Gastrocnemius medialis (tissue), 4 donors: Measurements from ENCODE around the gene TRMT44. TPM values are rescaled to one million over a fixed set of nuclear protein-coding genes. Genes with fewer than 3 reads are reported as not detected.

Experiments used
- ATAC-seq, 2 donors: fragments of 150-250 bp; one replicate each; pipeline ENCODE4 v1.9.1; 2016
- DNase-seq, 2 donors: peaks; one replicate each; pipeline ENCODE4 v3.0.0-alpha.2; 2019
- H3K27ac ChIP-seq, 4 donors: fragments of 200-600 bp; sonication (generic); 1 replicate in 1 of 4; 2 replicates in 3 of 4; pipeline ENCODE4 v1.5.1; 2016 to 2018; ENCODE audit warnings: mild to moderate bottlenecking in 2 of 4, moderate library complexity in 1 of 4
- H3K27me3 ChIP-seq, 3 donors: fragments of 200-600 bp; sonication (generic) in 2 of 3; 1 replicate in 1 of 3; 2 replicates in 2 of 3; pipeline versions ENCODE4 v1.5.1 to v1.6.0; 2016 to 2019; ENCODE audit warnings: mild to moderate bottlenecking in 1 of 3, moderate library complexity in 1 of 3
- H3K36me3 ChIP-seq, 2 donors: fragments of 200-600 bp; sonication (generic) in 1 of 2; one replicate each; pipeline ENCODE4 v1.5.1; 2017 to 2018
- H3K4me1 ChIP-seq, 2 donors: fragments of 200-600 bp; sonication (generic) in 1 of 2; one replicate each; pipeline ENCODE4 v1.5.1; 2016 to 2017; ENCODE audit warnings: mild to moderate bottlenecking in 2 of 2
- H3K4me3 ChIP-seq, 4 donors: fragments of 200-600 bp; sonication (generic) in 3 of 4; 1 replicate in 1 of 4; 2 replicates in 3 of 4; pipeline ENCODE4 v1.5.1; 2016 to 2019; ENCODE audit warnings: mild to moderate bottlenecking in 2 of 4
- H3K9me3 ChIP-seq, 3 donors: fragments of 200-600 bp; sonication (generic) in 2 of 3; 1 replicate in 1 of 3; 2 replicates in 2 of 3; pipeline ENCODE4 v1.5.1; 2016 to 2019
- POLR2A ChIP-seq, 2 donors: fragments of 450-650 bp; IDR thresholded peaks; one replicate each; pipeline ENCODE4 v1.6.1; 2017; ENCODE audit warnings: antibody characterized with exemption in 2 of 2, mild to moderate bottlenecking in 2 of 2, moderate library complexity in 2 of 2
- in situ Hi-C, 4 donors: fragments of 200-750 bp; cut with MboI; loops; one replicate each; pipeline versions ENCODE4 v1.15.0 to v1.8.0; 2017; ENCODE audit warnings: low sequenced_read_pairs in 4 of 4
- intact Hi-C: fragments of 100-400 bp; cut with DNase I; formaldehyde crosslinking; loops from one replicate; pipeline ENCODE4 v1.15.1; 2023; ENCODE audit warnings: low total_unique reads
- total RNA-seq, 4 donors: library from RNA; depleted of rRNA; stranded (reverse); fragments of >200 nt; gene quantifications; one replicate each; pipeline versions ENCODE4 v1.1.0 to v1.2.3, GENCODE V29; 2016
- TF ChIP-seq, protein P1 (sequence below), 5 experiments: fragments of 450-650 bp in 3 of 5; fragments of 200-600 bp in 2 of 5; sonication (generic) in 2 of 5; IDR thresholded peaks in 4 of 5; conservative IDR thresholded peaks in 1 of 5; 1 replicate in 4 of 5; 2 replicates in 1 of 5; pipeline ENCODE4 v1.5.1; 2016 to 2019; ENCODE audit warnings: antibody characterized with exemption in 5 of 5, mild to moderate bottlenecking in 3 of 5, moderate library complexity in 3 of 5

TRMT44 gene
- total RNA-seq, 4 donors from 2014 or later: 7.5 to 16.4 (median 10.2) TPM

DNA sequence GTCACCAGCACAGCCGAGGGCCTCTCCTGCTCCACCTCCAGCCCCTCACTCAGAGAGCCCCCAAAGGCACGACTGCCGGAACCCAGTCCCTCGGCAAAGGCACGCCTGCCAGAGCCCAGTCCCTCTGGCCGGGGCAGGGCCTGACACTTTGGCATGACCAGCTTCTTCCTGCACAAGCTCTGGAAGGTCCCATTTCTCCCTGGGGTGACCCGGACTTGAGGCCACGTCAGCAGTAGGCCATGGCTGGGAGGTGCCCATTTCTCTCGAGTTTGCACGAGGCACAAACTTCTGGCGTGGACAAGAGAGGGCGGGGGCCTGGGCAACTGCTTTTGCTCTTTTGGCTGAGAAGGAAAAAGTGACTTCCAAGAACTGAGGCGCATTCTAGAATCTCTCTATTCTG lies 77.4 kb downstream of the TRMT44 start:
- in situ Hi-C loops: no loop called here
- no peak overlapping the region for H3K27ac ChIP-seq
- ATAC-seq (no peak), DNase-seq (no peak)
- TF ChIP-seq, protein P1, sequence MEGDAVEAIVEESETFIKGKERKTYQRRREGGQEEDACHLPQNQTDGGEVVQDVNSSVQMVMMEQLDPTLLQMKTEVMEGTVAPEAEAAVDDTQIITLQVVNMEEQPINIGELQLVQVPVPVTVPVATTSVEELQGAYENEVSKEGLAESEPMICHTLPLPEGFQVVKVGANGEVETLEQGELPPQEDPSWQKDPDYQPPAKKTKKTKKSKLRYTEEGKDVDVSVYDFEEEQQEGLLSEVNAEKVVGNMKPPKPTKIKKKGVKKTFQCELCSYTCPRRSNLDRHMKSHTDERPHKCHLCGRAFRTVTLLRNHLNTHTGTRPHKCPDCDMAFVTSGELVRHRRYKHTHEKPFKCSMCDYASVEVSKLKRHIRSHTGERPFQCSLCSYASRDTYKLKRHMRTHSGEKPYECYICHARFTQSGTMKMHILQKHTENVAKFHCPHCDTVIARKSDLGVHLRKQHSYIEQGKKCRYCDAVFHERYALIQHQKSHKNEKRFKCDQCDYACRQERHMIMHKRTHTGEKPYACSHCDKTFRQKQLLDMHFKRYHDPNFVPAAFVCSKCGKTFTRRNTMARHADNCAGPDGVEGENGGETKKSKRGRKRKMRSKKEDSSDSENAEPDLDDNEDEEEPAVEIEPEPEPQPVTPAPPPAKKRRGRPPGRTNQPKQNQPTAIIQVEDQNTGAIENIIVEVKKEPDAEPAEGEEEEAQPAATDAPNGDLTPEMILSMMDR (IDR thresholded peaks at IDR 0.05 in 4 of 5, conservative IDR thresholded peaks at IDR 0.05 in 1 of 5): no peak
- no peak for TF ChIP-seq POLR2A (IDR thresholded peaks at IDR 0.05)
- H3K36me3 ChIP-seq: no peaks in the 10 kb centered on the region
- H3K9me3 ChIP-seq: no peaks in the 10 kb centered on the region
- peaks cover 0 to 6% (median 0%) of the 10 kb centered on the region in 3 donors for H3K27me3 ChIP-seq
- H3K4me1 ChIP-seq: no peaks in the 10 kb centered on the region
- no peak overlapping the region for H3K4me3 ChIP-seq
- intact Hi-C loops: no loop called here

DNA sequence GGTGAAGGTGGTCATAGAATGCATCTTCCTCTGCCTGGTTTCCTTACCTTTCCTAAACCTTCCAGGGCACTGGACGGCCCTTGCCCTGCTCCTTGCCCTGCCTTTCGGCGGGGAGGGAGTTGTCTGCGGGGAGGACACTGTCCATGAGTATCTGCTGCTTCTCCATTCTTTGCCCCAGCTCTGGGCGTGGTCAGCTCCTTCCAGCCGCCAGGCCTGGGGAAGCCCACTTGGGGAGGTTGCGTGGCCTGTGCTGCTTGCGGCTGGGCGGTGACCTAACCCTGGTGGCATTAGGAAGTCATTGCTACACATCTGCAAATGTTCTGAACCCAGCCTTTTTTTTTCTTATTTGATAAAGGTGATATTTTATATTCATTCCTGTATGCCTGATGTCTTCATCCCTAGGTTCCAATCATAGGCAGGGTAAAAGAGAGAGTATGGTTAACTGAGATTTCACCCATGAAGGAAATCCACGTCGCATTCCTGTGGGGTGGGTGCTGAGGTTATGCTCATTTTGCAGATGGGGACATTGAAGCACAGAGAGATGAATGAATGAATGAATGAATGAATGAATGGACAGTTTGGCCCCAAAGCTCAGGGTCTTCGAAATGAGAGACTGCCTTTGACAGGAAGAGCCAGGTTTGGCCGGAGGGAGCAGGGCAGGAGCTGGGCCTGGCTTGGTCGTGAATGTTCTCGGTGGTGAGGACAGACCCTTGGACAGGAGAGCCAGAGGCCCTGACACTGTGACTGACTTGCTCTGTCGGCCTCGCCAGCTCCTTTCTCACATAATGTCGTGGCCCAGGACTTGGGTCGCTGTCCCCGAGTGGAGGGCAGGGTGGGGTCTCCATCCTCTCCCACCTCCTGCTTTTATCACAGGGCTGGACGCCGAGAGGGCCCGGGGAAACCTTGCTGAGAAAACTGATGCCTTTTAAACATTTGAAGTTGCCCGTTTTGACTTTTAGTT lies 81.9 kb downstream of the TRMT44 start:
- H3K36me3 ChIP-seq: no peaks in the 10 kb centered on the region
- H3K4me3 ChIP-seq: no peak overlapping the region
- DNase-seq (no peak), ATAC-seq (no peak)
- no peak overlapping the region for H3K27ac ChIP-seq
- H3K27me3 ChIP-seq: no peaks in the 10 kb centered on the region
- TF ChIP-seq, protein P1 (IDR thresholded peaks at IDR 0.05 in 4 of 5, conservative IDR thresholded peaks at IDR 0.05 in 1 of 5): no peak
- no peak for TF ChIP-seq POLR2A (IDR thresholded peaks at IDR 0.05)
- in situ Hi-C loops (no loop called here), intact Hi-C loops (no loop called here)
- no peaks in the 10 kb centered on the region for H3K9me3 ChIP-seq
- H3K4me1 ChIP-seq: no peaks in the 10 kb centered on the region

DNA sequence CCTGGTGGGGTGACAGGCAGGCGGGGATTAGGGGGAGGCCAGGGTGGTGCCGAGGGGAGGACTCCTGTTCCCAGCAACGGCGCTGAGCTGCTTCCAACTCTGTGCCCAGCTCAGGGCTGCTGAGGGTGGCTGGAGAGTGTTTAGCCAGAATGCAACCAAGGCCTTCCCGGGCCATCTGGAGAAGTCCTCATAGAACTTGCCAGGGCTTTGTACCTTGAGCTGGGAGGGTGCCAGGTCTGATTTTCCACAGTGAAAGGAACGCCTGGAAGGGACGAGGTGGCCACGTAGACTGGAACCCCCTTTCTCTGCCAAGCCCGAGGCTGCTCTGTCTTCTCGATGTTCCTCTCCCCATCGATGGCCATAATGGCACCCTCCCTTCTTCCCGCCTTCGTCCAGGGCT lies 82.6 kb downstream of the TRMT44 start:
- DNase-seq: no peak
- in situ Hi-C loops (no loop called here), intact Hi-C loops (no loop called here)
- TF ChIP-seq, protein P1 (IDR thresholded peaks at IDR 0.05 in 4 of 5, conservative IDR thresholded peaks at IDR 0.05 in 1 of 5): no peak
- TF ChIP-seq POLR2A (IDR thresholded peaks at IDR 0.05): no peak
- Histone ChIP-seq H3K4me1 (no peaks in the 10 kb centered on the region), H3K4me3 (no peak overlapping the region), H3K9me3 (no peaks in the 10 kb centered on the region), H3K27me3 (no peaks in the 10 kb centered on the region), H3K36me3 (no peaks in the 10 kb centered on the region), H3K27ac (no peak overlapping the region)
- ATAC-seq: no peak

DNA sequence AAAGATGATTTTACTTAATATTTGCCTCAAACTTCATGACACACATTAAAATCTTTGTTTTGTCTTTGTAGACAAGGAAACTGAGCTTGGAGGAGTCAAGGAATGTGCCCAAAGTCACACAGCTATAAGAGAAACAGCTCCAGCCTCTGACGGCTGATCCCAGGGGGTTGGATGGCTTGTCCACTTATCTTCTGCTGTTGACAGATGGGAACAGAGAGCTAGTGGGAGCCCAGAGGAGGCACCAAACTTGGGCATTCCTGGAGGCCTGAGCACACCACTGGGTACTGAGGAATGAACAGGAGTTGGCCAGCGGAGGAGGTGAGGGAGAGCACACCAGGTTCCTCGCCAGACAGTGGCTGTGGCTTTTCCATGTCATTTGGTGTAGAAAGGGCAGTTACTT lies 83.2 kb downstream of the TRMT44 start:
- intact Hi-C loops (no loop called here), in situ Hi-C loops (no loop called here)
- ATAC-seq (no peak), DNase-seq (no peak)
- Histone ChIP-seq H3K27me3 (no peaks in the 10 kb centered on the region), H3K27ac (no peak overlapping the region), H3K9me3 (no peaks in the 10 kb centered on the region), H3K36me3 (no peaks in the 10 kb centered on the region), H3K4me3 (no peak overlapping the region), H3K4me1 (no peaks in the 10 kb centered on the region)
- TF ChIP-seq, protein P1 (IDR thresholded peaks at IDR 0.05 in 4 of 5, conservative IDR thresholded peaks at IDR 0.05 in 1 of 5): no peak
- TF ChIP-seq POLR2A (IDR thresholded peaks at IDR 0.05): no peak
